Measurements from ENCODE around the gene HYOU1. TPM values are rescaled to one million over a fixed set of nuclear protein-coding genes. Genes with fewer than 3 reads are reported as not detected.
A peak's percentile ranks its signal among the peaks of the same experiment; 100 is the strongest.
"Not testable (repeated sequence)": the region's sequence is repeated elsewhere in the genome, so short reads cannot be mapped to it uniquely, and the experiment has no call there.

Gene HYOU1
- polyA plus RNA-seq, 12 donors = 35.2 to 51.0 (median 45.0) TPM; not detected in 1

DNA sequence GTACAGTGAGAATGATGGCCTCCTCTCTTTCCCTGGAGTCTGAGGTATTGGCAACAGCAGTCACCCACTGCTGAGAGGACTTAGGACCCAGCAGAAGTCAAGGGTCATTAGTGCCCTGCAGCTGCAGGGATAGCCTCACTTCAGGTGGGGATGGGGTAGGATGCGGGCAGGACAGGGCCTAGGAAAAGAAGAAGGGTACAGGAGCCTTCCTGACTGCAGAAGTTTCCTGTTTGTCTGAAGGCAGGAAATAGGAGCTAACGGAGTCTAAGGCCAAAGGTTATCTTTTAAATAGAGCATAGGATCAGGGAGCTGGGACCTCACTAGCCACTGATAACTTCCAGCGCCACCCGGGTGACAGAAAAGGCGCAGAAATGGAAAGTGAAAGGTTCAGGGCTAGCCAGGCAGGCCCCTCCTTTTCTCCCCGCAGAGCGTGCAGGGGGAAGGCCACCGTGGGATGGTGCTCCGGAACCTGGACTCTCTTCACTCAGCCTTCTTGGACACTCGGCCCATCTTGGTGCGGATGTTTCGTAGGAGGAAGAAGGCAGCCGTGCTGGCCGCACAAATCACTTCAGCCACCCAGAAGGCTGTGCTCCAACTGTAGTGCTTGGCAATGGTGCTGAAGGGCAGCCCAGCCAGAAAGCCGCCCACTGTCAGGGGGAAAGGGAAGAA, 32.4 kb downstream of the HYOU1 start:
- DNase-seq = no peak

DNA sequence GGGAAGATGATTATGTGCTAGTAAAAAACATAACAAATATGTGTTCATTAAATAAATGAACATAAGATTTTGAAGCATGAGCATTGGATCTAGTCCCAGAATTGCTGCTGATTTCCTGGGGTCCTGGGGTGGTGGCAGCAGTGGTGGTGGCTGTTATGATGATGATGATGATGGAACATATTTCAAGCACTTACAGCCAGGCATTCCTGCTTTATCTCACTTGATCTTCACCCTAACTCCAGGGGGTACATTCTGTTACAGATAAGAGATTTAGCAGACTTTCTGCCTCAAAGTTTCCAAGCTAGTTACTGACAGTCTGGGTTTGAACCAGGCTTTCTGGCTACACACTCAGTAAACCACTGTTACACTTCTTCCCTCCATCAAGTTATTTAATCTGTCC, 33.3 kb downstream of the HYOU1 start:
- no peak for DNase-seq

DNA sequence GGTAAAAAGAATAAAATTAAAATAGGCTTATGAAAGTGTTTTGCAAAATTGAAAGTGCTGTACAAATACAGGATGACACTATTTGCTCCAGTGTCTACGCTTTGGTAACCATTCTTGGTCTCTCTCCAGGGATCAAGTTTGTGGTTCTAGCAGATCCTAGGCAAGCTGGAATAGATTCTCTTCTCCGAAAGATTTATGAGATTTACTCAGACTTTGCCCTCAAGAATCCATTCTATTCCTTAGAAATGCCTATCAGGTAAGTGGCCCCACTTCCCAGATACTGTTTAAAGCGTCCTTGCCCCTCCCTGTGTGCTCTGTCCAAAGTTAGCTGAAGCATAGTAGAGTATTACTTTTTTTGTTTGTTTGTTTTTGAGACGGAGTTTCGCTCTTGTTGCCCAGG, 35.4 kb downstream of the HYOU1 start:
- no peak for DNase-seq

DNA sequence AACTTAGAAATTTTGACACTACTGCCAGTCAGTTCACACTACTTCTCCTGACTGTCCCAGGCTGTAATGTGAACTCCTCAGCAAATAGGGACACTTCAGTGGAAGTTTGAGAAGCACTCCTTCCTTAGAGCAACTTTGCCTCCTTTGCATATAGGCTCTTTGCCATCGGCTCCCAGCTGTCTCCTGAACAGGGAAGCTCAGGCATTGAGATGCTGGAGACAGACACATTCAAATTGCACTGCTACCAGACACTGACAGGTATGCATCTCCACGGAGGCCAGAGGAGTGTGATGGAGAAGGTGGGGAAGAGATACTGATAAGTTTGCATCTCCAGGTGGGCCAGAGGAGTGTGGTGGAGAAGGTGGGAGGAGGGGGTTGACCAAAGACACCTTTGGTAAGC, 37.0 kb downstream of the HYOU1 start:
- no peak for DNase-seq

DNA sequence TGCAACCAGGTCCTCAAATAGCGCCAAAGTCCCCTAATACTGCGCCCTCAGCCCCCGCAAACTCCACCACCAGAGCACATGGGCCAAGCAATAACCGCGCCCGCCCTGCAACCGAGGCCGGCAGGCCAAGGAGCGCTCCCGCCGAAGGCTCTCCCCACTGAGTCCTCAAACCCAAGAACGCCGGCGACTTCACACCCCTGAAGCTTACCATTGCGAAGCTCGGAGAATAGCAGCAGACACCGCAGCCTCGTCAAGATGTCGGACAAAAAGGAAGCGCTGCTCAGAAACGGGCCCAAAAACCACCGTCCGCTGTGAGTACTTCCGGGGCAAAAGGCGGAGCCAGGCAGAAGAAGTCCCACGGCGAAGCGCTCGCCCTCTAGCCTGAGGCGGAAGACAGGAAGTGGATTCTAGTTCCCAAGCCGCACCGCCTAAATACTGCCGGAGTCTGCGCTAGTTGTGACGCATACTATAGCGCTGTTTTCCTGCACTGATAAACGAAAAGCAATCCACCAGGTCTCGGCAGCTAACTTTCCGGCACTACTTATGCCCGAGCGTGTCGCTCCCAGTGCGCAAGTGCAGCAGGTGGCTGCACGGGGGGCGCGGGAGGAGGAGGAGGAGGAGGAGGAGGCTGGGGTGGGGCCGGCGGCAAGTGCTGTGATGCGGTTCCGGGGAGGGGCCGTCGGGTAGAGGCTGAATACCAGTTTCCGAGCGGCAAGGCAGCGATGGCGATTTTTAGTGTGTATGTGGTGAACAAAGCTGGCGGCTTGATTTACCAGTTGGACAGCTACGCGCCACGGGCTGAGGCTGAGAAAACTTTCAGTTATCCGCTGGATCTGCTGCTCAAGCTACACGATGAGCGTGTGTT, 38.7 kb downstream of the HYOU1 start, which contains the start of the genes RPS25 and TRAPPC4:
Gene RPS25, minus strand, starts transcription at position 270 of the 865 bp plus-strand sequence. Its CDS starts 59 bp downstream, at position 211.
Gene TRAPPC4, plus strand, starts transcription at position 693 of the 865 bp plus-strand sequence. Its CDS starts 30 bp downstream, at position 723.
- peak; percentile 98 for DNase-seq

DNA sequence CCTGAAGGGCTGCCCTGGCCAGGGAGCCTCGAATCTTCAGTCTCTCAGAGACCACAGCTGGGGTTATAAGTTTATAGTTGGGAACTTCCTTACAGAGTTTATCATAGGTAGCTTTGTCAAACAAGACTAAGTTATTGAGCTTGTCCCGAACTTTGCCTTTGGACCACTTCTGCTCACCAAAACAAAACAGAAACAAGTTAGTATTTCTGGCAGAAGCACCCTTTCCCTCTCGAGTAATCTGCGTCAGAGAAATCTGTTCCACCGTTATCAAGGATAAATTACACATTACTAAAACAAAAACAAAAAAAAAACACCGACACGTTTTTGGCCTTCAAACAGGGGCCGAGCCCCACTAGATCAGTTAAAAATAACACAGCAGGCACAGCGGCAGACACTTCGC, 39.6 kb downstream of the HYOU1 start:
- not testable (repeated sequence) for DNase-seq

DNA sequence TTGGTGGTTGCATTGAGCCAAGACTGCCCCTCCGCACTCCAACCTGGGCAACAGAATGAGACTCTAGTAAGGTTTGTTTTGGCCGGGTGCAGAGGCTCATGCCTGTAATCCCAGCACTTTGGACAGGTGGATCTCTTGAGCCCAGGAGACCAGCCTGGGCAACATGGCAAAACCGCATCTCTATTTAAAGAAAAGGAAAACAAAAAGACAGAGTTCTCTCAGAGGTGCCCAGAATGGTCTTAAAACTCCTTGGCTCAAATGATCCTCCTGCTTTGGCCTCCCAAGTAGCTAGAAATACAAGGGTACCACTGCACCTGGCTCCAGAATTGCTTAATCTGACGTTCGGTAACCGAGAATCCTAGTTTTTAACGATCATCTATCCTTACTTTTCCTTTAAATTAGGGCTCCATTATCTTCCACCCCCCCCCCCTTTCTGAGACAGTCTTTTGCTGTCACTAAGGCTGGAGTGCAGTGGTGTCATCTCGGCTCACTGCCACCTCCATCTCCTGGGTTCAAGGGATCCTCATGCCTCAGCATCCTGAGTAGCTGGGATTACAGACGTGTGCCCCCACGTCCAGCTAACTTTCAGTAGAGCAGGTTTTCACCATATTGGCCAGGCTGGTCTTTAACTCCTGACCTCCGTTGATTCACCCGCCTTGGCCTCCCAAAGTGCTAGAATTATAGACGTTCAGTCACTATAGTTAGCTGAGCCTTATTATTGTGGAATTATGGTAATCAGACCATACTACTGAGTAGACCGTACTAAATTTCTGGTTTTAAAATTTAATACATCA, 40.6 kb downstream of the HYOU1 start:
- no peak for DNase-seq

DNA sequence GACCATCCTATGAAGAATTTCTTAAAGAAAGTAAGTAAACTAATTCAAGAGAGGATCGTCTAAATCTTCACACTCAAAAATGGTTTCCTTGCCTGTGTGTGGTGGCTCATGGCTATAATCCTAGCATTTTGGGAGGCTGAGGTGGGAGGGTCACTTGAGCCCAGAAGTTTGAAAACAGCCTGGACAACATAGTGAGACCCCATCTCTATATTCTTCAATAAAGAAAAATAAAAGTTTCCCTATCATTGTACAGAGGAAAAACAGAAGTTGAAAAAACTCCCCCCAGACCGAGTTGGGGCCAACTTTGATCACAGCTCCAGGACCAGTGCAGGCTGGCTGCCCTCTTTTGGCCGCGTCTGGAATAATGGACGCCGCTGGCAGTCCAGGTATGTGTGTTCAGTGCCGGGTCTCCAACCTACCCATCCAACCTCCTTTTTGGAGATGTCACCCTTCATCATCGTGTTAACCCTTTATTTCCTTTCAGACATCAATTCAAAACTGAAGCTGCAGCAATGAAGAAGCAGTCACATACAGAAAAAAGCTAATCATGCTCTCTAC, 41.9 kb downstream of the HYOU1 start:
- no peak for DNase-seq

DNA sequence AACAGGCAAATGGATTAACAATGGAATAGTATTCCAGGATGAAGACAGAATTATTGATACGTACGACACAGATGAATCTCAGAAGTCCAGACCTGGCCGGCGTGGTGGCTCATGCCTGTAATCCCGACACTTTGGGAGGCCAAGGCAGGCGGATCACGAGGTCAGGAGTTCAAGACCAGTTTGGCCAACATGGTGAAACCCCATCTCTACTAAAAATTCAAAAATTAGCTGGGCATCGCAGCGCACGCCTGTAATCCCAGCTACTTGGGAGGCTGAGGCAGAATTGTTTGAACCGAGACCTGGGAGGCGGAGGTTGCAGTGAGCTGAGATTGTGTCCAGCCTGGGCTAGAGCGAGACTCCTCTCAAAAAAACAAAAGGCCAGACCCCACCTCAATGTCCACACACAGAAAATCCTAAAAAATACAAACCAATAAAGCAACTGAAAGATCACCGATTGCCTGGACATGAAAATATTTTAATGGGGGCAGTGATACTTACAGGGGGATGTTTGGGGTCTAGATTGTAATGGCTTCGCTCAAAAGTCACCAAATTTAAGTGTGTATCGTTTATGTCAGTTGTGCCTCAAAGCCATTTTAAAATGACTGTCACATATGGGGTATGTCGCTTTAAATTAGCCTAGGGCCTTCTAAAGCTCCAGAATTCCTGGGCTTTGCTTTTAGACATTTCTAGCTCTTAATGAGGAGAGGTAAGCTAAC, 42.6 kb downstream of the HYOU1 start:
- no peak for DNase-seq

DNA sequence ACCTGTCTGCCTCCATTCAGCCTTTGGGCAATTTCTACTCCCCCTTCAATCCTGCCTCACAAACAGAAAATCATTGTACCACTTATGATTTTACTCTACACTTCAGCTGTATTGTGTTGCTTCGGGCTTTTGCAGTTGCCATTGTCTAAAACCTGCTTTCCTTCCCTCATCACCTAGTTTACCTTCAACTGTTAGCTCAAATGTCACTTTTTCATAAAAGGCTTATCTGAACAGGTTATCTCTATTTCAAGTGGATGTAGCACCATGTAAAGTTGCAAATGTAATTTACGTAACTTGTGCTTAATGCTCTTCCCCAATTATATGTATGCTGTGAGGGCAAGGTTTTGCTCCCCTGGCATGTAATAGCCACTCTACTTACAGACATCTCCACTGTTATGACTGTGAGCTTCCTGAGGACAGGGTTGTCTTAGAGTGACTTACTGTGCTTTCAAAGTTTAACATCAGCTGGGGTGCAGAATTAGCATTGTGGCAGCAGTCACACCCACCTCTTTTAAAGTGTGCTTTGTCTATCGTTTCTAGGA, 44.3 kb downstream of the HYOU1 start:
- DNase-seq = no peak

DNA sequence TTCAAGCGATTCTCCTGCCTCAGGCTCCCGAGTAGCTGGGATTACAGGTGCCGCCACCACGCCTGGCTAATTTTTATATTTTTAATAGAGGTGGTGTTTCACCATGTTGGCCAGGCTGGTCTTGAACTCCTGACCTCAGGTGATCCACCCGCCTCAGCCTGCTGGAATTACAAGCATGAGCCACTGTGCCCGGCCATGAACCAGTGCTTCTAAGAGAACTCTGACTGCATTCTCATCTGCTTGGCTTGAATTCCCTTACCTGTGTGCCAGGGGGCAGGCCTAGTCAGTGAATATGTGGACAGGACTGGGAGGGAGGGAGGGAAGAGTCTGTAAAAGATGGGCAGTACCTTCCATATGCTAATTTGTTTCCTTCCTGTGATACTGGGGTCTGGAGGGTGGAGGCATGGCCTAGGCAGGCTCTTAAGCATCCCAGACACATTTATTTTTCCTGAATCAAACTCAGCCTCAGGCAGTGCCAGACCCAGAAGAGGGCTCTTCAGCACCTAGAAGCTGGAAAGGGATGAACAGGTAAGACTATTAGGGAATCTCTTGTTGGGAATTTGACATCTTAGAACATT, 45.4 kb downstream of the HYOU1 start:
- no peak for DNase-seq

DNA sequence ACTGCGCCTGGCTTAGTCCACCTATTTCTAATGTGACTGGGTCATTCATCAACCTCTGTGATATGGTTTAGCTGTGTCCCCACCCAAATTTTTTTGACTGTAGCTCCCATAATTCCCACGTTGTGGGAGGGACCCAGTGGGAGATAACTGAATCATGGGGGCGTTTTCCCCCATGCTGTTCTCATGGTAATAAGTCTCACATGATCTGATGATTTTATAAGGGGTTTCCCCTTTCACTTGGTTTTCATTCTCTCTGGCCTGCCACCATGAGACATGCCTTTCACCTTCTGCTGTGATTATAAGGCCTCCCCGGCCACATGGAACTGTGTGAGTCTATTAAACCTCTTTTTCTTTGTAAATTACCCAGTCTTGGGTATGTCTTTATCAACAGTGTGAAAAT, 50.3 kb downstream of the HYOU1 start:
- DNase-seq = no peak

DNA sequence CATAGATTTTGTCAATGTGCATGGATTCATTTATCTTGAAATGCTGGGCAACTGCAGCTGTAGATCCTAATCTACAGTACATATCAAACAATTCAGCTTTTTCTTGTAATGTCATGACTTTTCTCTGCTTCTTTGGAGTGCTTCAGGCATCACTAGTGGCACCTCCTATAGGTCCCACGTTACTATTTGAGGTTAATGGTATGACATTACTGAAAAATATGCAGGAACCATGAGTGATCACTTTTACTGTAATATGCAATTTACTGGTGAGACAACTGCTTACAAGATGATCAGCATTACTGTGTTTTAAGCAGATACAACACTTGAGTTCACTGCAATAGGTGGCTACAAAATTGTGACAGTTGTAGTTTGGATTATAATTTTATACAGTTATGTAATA, 56.1 kb downstream of the HYOU1 start:
- DNase-seq = no peak

DNA sequence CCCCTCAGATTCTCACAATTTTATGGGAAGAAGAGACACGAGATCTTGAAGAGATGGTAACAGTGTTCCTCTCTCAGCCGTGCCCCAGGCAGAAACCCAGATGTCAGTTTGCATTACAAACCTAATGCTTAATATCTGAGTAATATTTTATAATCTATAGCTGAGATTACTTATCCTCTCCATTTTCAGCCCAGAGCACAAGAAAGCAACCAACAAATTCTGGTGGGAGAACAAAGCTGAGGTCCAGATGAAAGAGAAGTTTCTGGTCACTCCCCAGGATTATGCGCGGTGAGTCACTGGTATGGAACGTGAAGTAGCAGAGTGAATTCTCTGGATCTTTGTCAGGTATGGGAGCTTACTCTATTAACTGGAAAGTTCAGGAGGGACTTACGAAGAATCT, 58.2 kb downstream of the HYOU1 start:
- no peak for DNase-seq

DNA sequence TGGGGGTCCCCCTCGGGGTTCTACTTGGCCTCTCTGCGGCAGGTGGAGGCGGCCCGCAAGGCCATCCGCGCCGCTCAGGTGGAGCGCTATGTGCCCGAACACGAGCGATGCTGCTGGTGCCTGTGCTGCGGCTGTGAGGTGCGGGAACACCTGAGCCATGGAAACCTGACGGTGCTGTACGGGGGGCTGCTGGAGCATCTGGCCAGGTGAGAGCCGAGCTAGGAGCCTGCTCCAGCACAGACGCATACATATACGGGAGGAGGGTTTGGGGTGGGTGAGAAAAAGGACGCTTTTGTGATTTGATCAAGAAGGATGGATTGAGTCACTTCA, 58.7 kb downstream of the HYOU1 start:
- DNase-seq = no peak

DNA sequence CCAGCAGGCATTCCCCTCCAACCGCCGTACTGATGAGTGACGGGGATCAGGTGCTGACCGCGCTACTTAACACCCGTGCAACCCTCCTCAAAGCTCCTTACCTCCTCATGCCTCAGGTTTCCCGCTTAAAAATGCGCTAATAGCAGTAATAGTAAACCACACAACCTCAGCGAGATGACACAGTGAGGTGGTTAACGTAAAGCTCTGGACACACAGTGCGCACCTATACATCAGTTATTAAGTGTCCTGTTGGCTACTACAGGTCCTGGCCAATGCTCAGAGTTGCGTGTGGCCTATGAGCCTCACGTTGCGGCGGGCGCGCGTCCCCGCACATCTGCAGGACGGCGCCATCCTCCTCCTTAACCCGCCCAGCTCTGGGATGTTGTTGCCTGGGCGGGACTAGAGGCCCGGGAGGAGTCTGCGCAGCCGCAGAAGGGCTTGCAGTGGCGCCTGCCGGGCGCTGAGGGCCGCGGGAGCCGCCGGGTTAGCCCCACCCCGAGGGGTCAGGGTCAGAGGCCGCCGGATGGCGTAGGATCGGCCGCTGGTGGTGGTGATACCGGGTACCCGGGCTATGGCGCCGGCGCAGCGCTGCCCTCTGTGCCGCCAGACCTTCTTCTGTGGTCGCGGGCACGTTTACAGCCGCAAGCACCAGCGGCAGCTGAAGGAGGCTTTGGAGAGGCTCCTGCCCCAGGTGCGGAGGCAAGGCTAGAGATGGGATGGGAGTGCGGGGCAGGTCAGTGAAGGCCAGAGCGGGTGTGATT, 59.2 kb downstream of the HYOU1 start, which contains the start of gene CENATAC:
Gene CENATAC, plus strand, starts transcription at position 512 of the 761 bp plus-strand sequence. Its CDS starts 60 bp downstream, at position 572.
- peak; percentile 91 for DNase-seq

DNA sequence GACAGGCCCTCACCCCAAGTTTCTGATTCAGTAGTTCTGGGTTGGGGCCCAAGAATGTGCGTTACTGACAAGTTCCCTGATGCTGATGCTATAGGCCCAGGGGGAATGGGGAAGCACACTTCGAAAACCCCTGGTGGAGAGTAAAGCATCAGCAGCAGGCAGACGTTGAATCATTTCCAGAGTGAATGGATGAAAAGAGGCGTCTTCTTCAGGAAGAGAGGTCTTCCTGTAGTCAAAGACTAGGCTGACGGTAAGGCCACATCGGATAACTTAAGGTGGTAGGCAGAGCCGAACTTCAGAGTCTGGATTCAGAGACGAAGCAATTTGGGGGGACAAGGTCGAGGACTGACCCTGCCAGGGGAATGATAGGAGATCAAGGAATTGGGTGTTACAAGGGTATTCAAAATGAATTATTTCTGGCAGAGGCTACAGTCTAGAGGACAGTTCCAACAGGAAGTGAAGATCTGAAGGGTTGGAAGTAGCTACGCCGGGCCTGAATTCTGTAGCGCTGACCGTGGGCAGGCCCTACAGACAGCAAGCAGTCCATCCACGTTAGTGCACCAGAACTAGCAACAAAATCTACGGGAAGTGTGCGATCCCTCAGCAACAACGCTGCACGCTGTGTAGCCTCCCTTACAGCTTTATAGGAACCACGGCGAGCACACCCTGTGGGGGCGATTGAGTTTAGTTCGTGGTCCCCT, 59.9 kb downstream of the HYOU1 start:
- DNase-seq = peak; percentile 25
